Right lobe of liver (tissue), 6 donors: Measurements from ENCODE around the gene TGFBR2. TPM values are rescaled to one million over a fixed set of nuclear protein-coding genes. Genes with fewer than 3 reads are reported as not detected.

Experiments
- ATAC-seq, 4 donors: fragments of 200-7000 bp; cut with Tn5 transposase; one replicate each; pipeline ENCODE4 v1.9.1; 2020; ENCODE audit warnings: mild to moderate bottlenecking in 4 of 4, moderate library complexity in 4 of 4
- DNase-seq, 3 donors: peaks; one replicate each; pipeline ENCODE4 v3.0.0-alpha.2; 2020
- H3K27ac ChIP-seq, 3 donors: fragments of 200-600 bp; one replicate each; pipeline ENCODE4 v1.8.0; 2022
- H3K27me3 ChIP-seq, 2 donors: fragments of 200-600 bp; one replicate each; pipeline ENCODE4 v1.8.0; 2022
- H3K36me3 ChIP-seq, 4 donors: fragments of 200-600 bp; sonication (generic) in 1 of 4; one replicate each; pipeline versions ENCODE4 v1.5.1 to v1.8.0; 2017 to 2022; ENCODE audit warnings: control low read depth in 1 of 4
- H3K4me1 ChIP-seq, 4 donors: fragments of 200-600 bp; sonication (generic) in 1 of 4; one replicate each; pipeline versions ENCODE4 v1.5.1 to v1.8.0; 2017 to 2022; ENCODE audit warnings: control low read depth in 1 of 4
- H3K4me3 ChIP-seq, 3 donors: fragments of 200-600 bp; one replicate each; pipeline ENCODE4 v1.8.0; 2022
- H3K9me3 ChIP-seq, 4 donors: fragments of 200-600 bp; sonication (generic) in 1 of 4; one replicate each; pipeline versions ENCODE4 v1.5.1 to v1.8.0; 2017 to 2022; ENCODE audit warnings: control low read depth in 1 of 4
- CTCF ChIP-seq, 4 donors: fragments of 200-600 bp in 3 of 4; fragments of 450-650 bp in 1 of 4; IDR thresholded peaks; one replicate each; pipeline versions ENCODE4 v1.5.1 to v1.8.0; 2016 to 2022; ENCODE audit warnings: antibody characterized with exemption in 4 of 4, mild to moderate bottlenecking in 2 of 4
- POLR2A ChIP-seq: fragments of 450-650 bp; IDR thresholded peaks from one replicate; pipeline ENCODE4 v1.6.1; 2017; ENCODE audit warnings: antibody characterized with exemption, mild to moderate bottlenecking
- WGBS: methylation state at CpG from one replicate; pipeline ENCODE4 v1.1.6; 2018; ENCODE audit warnings: low coverage, low lambda C conversion rate; ENCODE audit not compliant: insufficient coverage; ENCODE audit errors: missing lambda C conversion rate; 5-methylcytosine and 5-hydroxymethylcytosine counted together
- intact Hi-C, 2 donors: fragments of 100-400 bp; cut with DNase I; formaldehyde crosslinking; loops; one replicate each; pipeline versions ENCODE4 v1.11.2 to v1.14.1; 2022
- total RNA-seq, 6 experiments: library from RNA; depleted of rRNA in 2 of 6; stranded (reverse); fragments of >200 nt in 2 of 6; fragmentation: NEBNext Ultra II Directional in 3 of 6; extraction: Animal tissue kit (Norgen Biotek cat#: 25700) in 3 of 6; gene quantifications; one replicate each; pipeline versions ENCODE4 v1.1.0 to v1.2.4, GENCODE V29; 2016 to 2023
- donor health status: DM: no; HTN: yes; CAD: no.
- donor health status: DM: no; HTN: no; CAD: no.
- donor health status: DM: no; HTN: no; CAD: no.
- donor health status: DM: no; HTN: yes; CAD: no.
- donor health status: DM: no; HTN: yes; CAD: no.

The TGFBR2 gene
- total RNA-seq, 6 experiments from 2014 or later: 24.9 to 52.6 (median 45.5) TPM

- DNase-seq: no peak
- H3K27ac ChIP-seq: no peak overlapping the region
- H3K4me3 ChIP-seq: no peak overlapping the region
- TF ChIP-seq CTCF (IDR thresholded peaks at IDR 0.05): no peak
- TF ChIP-seq POLR2A: no peak
- peaks cover 0 to 4% (median 0%) of the 10 kb centered on the region in 4 donors for H3K4me1 ChIP-seq
- no peak for ATAC-seq
- H3K27me3 ChIP-seq: no peaks in the 10 kb centered on the region
- intact Hi-C loops: no loop called here
- H3K9me3 ChIP-seq: no peaks in the 10 kb centered on the region
- 50% methylated on average over 1 of the region's 1 CpG for WGBS
- peaks cover 0 to 20% (median 2%) of the 10 kb centered on the region in 4 donors for H3K36me3 ChIP-seq
These were observed 76.2 kb downstream of the TGFBR2 start for GRCh38 chr3:30682434-30683155.

GRCh38 chr3:30683769-30684168 lies 77.4 kb downstream of the TGFBR2 start:
- no peak overlapping the region for H3K27ac ChIP-seq
- intact Hi-C loops: no loop called here
- no peak for TF ChIP-seq POLR2A
- TF ChIP-seq CTCF (IDR thresholded peaks at IDR 0.05): no peak
- no peaks in the 10 kb centered on the region for H3K9me3 ChIP-seq
- H3K36me3 ChIP-seq: peaks cover 0 to 11% (median 2%) of the 10 kb centered on the region in 4 donors
- H3K4me3 ChIP-seq: no peak overlapping the region
- 80% methylated on average over 1 of the region's 3 CpGs for WGBS
- ATAC-seq: no peak
- DNase-seq: no peak
- H3K4me1 ChIP-seq: peaks cover 0 to 8% (median 4%) of the 10 kb centered on the region in 4 donors
- H3K27me3 ChIP-seq: no peaks in the 10 kb centered on the region

GRCh38 chr3:30684356-30684755 lies 78.0 kb downstream of the TGFBR2 start:
- intact Hi-C loops: no loop called here
- no peak overlapping the region for H3K27ac ChIP-seq
- H3K9me3 ChIP-seq: no peaks in the 10 kb centered on the region
- peaks cover 0 to 13% (median 5%) of the 10 kb centered on the region in 4 donors for H3K4me1 ChIP-seq
- H3K4me3 ChIP-seq: no peak overlapping the region
- H3K36me3 ChIP-seq: peaks cover 0 to 5% (median 2%) of the 10 kb centered on the region in 4 donors
- ATAC-seq (no peak), DNase-seq (no peak)
- TF ChIP-seq CTCF (IDR thresholded peaks at IDR 0.05): no peak
- no peak for TF ChIP-seq POLR2A
- 69% methylated on average over 3 of the region's 3 CpGs for WGBS
- H3K27me3 ChIP-seq: no peaks in the 10 kb centered on the region

GRCh38 chr3:30685267-30685667 lies 78.9 kb downstream of the TGFBR2 start:
- H3K27ac ChIP-seq: no peak overlapping the region
- no peaks in the 10 kb centered on the region for H3K9me3 ChIP-seq
- no peak overlapping the region for H3K4me3 ChIP-seq
- 50% methylated on average over 1 of the region's 2 CpGs for WGBS
- H3K36me3 ChIP-seq: peaks cover 0 to 7% (median 2%) of the 10 kb centered on the region in 4 donors
- TF ChIP-seq CTCF (IDR thresholded peaks at IDR 0.05) (no peak), POLR2A (no peak)
- intact Hi-C loops: no loop called here
- no peaks in the 10 kb centered on the region for H3K27me3 ChIP-seq
- H3K4me1 ChIP-seq: peaks cover 0 to 22% (median 9%) of the 10 kb centered on the region in 4 donors
- no peak for ATAC-seq
- no peak for DNase-seq
